NCI-H1092 treated with DMSO at 0.1 percent for 48 hours (cell line): ENCODE data around the gene CCDC92B.
"Not testable (repeated sequence)": the region's sequence is repeated elsewhere in the genome, so short reads cannot be mapped to it uniquely, and the experiment has no call there.

Experiments used
- DNase-seq: peaks from one replicate; lab custom pipeline; 2025; lab: John Stamatoyannopoulos, UW

Gene CCDC92B

GRCh38 chr17:2703606-2704005 lies 45.8 kb downstream of the CCDC92B start:
- no peak for DNase-seq

GRCh38 chr17:2703181-2703580 lies 46.3 kb downstream of the CCDC92B start:
- no peak for DNase-seq

GRCh38 chr17:2701996-2702741 lies 47.3 kb downstream of the CCDC92B start:
- no peak for DNase-seq

GRCh38 chr17:2701161-2701995 lies 48.1 kb downstream of the CCDC92B start:
- no peak for DNase-seq

DNA sequence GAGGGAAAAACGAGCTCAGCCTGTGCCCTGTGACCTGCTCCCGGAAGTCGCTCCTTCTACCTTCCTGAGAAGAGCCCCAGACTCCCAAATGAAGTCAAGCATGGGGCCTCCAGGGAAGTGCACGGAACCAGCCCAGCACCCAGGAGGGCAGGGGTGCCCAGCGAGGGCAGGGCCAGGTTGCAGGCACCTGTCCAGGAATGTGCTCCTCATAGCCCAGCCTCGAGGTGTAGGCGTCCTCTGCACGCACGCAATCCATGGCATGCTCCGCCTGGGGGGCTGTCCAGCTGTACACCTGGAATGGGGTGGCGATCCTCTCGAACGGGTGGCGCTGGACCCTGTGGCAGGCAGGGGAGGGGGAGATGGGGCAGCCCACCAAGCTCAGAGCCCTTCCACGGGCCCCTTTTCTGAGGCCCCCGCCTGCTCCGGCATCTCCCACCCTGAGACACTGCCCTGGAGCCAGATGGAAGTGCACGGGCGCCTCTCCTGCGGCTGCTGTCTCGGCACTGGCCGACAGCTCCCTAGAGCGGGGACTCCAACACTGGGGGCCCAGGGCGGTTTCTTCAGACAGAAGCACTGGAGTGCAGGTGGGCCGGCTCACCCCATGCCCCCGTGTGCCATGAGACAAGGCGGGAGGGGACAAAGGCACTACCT lies 48.8 kb downstream of the CCDC92B start:
- DNase-seq = peak; percentile 84

DNA sequence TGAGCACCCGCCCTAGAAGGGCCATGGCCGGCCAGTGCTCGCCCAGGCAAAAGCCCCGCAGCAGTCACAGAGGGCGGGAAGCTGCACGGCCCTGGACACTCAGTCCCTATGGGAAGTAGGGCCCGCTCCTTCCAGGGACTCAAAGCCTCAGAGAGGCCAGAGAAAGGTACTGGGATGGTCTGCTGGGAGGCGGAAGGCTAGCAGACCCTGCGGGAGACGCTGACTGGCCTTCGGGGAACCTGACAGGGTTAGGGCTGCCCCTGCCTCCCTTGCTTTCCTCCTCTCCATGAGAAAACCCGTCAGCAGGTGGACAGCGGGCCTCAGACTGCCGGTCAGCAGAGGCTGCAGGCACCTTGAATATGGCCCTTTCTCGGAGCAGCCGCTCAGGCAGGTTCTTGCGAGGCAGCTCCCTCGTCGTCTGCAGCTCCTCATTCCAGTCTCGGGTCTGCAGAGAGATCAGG lies 49.4 kb downstream of the CCDC92B start:
- no peak for DNase-seq

DNA sequence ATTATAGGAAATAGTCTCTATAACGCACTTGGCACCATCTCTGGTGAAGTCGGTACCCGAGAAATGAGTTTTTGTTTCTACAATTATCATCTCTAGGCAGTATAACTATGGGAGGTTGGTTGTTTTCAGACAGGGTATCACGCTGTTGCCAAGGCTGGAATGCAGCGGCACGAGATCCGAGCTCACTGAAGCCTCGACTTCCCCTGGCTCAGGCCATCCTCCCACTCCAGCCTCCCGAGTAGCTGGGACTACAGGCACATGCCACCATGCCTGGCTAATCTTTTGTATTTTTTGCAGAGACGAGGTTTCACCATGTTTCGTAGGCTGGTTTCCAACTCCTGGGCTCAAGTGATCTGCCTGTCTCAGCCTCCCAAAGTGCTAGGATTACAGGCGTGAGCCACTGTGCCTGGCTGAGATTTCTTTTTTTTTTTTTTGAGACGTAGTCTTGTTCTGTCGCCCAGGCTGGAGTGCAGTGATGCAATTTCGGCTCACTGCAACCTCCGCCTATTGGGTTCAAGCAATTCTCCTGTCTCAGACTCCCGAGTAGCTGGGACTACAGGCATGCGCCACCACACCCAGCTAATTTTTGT lies 50.1 kb downstream of the CCDC92B start:
- not testable (repeated sequence) for DNase-seq

GRCh38 chr17:2697611-2698162 lies 51.8 kb downstream of the CCDC92B start:
- no peak for DNase-seq

DNA sequence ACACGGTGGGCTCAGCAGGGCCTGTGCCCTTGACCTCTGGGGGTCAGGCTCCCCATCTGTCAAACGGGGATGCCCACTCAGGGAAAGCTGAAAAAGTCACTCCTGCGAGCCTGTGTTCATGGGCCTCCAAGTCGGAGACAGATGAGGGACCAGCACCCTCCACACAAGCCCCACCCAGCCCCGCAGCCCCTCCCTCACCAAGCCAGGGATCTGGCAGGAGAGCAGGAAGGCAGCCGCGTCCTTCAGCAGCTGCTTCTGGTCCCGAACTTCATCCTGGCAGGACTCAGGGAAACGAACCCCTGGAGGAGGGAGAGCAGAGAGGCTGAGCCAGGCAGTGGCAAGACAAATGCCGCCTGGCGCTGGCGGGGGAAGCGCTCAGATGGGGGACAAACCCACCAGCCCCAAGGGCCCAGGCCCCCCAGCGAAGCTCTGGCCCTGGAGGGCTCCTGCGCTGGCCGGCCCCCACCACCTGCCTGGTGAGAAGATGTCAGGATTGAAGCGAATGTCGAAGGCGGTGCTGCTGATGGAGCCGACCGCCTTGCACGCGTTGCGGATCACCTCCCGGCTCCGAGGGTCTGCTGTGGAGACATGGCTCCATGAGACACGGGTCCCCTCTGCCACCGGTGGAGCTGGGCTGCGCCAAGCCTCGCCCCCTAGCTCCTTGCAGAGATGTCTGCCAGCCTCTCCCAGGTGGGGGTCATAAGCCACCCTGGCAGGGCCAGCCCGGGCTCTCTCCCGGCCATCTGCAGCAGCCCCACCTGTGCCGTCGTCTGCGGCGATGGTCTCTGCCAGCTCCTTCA lies 53.3 kb downstream of the CCDC92B start:
- DNase-seq = no peak

- no peak for DNase-seq
Measured at GRCh38 chr17:2695243-2695960, 54.0 kb downstream of the CCDC92B start.

DNA sequence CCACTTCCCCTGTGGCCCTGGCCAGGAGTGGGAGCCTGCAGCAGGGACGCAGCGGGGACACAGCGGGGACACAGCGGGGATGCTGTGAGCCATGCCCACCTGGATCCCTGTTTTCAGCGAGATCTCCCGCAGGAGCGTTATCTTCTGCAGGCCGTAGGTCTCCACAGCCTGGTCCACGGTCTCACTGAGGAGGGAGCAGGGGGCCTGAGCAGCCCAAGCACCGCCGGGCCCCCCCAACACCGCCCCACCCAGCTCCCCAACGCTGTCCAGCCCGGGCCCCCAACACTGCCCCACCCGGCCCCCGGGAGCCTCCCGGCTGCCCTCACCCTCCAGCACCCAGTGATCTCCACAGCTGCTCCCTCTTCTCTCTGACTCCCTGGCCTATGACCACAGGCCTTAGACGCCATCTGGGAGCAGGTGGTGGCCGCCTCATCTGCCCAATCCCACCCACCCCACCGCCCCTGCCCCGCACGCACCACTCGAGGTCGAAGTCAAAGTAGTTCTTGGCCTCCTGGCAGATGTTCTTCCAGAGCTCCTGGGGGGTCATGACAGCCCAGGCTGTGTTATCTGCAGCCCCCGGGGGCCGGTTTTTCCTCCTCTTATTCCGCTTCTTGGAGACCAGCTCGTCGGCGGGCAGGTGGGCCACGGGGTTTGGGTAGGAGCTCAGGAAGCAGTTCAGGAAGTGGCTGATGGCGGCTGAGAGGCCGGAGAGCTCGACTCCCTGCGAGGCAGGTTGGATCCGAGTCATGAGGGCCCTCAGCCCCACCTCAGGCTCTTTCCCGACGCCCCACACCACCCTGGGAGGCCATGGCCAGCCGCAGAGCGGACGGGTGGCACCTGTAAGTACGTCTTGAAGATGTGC lies 54.8 kb downstream of the CCDC92B start:
- no peak for DNase-seq

- DNase-seq = no peak
Measured at GRCh38 chr17:2693561-2694380, 55.7 kb downstream of the CCDC92B start.

- no peak for DNase-seq
Measured at GRCh38 chr17:2692781-2693135, 56.7 kb downstream of the CCDC92B start.

- no peak for DNase-seq
Measured at GRCh38 chr17:2691965-2692780, 57.3 kb downstream of the CCDC92B start.

- DNase-seq = no peak
Measured at GRCh38 chr17:2691069-2691871, 58.2 kb downstream of the CCDC92B start.

DNA sequence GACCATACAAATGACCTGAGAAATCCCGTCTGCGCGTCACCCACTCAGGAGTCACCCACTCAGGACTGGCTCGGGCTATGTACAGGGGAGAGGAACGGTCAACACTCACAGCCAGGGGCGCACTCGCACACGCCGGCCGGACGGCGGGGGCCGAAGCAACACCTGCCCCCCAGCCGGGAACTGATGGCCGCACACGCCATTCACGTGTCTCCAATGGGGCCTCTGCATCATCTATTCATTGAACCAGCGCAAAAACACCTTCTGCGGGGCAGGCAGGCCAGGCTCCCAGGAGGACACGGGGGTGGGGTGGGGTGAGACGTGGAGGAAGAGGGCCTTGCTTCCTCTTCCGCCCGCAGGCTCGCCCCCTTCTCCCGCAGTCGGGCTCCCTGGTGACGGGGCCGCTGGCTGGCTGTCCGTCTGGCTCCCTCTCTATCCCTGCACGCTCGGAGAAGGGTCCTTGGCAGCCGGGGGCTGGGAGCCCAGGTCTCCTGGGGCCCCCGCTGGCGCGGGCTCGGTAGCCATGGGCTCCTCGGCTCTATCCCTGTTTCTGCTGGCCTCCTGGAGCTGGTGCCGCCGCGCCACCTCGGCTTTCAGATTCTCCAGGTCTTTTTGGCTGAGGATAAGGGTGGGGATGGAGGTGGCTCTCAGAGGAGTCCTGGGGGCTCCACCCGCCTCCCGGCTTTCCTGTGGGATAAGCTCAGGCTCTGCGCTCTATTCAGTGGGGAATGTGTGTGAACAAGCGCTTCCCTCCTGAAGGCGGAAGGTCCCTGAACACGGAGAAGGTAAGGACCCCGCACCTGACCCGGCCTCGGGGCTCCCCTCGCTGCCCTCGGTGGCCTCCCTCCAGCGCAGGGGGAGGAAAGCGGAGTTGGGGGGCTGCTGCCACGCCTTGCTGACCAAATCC lies 59.0 kb downstream of the CCDC92B start:
- no peak for DNase-seq
